Measurements from ENCODE around the gene NLRP6. TPM values are rescaled to one million over a fixed set of nuclear protein-coding genes. Genes with fewer than 3 reads are reported as not detected.

Gene NLRP6
- total and polyA plus RNA-seq, 2 of the 4 experiments (the other 2 are of a cell fraction): not detected

DNA sequence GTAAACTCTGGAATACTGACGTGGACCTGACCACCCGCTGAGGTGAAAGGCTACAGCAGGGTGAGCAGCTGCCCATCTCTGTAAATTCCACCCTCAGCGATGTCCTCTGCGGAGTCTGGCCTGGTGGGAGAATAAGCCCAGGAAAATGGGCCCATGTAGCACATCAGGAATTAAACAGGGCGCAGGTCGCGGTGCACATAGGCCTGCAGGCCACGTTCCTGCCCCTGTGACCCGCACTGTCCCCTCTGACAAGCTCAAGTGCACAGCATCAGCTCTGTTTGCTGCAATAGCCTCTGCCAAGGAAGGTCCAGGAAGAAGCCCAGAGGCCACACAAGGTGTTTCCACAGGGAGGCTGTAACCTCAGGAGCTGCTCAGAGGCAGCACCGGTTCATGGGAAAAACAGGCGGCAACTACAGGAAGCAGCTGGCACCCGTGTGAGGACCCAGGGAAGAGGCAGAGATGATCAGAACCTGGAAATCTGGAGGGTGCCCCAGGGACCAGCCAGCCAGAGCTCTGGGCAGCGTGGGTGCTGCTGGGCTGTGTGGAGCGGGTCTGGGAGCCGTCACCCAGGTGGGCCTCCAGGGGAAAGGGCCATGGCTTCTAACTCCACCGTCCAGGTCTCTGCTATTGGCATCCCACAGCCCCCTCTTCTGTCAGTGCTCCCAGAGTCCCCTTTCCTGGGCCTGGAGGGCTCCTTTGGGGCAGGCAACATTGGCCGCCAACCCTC, 28.6 kb downstream of the NLRP6 start:
- Histone ChIP-seq H3K56ac (ENCODE audit: extremely low read depth, insufficient read depth, low read length) (no peak overlapping the region), H3K4me2 (ENCODE audit: low read depth, low read length) (no peak overlapping the region), H3K79me1 (ENCODE audit: low read depth in 1 of 2, low read length in 2 of 2) (peaks cover 0 to 9% of the 10 kb centered on the region in 2 experiments; a peak in 2 of 4 replicates), H2AK9ac (replicated peaks; ENCODE audit: low read depth, low read length, poor library complexity) (peak overlapping the region; percentile 61), H2BK15ac (ENCODE audit: low read depth, low read length) (peak overlapping the region; percentile 82; the same call in 2 of the 3 replicates), H4K20me1 (ENCODE audit: insufficient read depth, low read length) (no peaks in the 10 kb centered on the region), H3K18ac (ENCODE audit: low read depth, low read length) (peak overlapping the region; percentile 4; the same call in 1 of the 2 replicates), H4K91ac (ENCODE audit: insufficient read depth, low read depth, low read length) (peak overlapping the region; percentile 75), H2BK120ac (ENCODE audit: low read depth, low read length) (peak overlapping the region; percentile 85), H2AK5ac (ENCODE audit: low read depth, low read length) (peak overlapping the region; percentile 96), H4K8ac (ENCODE audit: low read depth in 2 of 2, low read length in 2 of 2) (peak overlapping the region in 1 of 2 experiments; percentile 89; a peak in 3 of 4 replicates), H3K23ac (ENCODE audit: low read depth, low read length) (0 out of 2 replicates have a peak overlapping the region, but pooled peaks have one; percentile 42), H3K4me3 (ENCODE audit: insufficient read depth, low read depth, low read length) (no peak overlapping the region), H3K9me1 (ENCODE audit: insufficient read depth, low read length) (0 out of 2 replicates have a peak, but pooled peaks cover 2% of the 10 kb centered on the region), H3K9me3 (ENCODE audit: control insufficient read depth, insufficient read depth, low read length) (no peaks in the 10 kb centered on the region), H3K9ac (ENCODE audit: low read depth, low read length) (no peak overlapping the region), H3K27me3 (ENCODE audit: control insufficient read depth, insufficient read depth, low read length) (no peaks in the 10 kb centered on the region), H3K14ac (replicated peaks; ENCODE audit: low read depth, low read length) (peak overlapping the region; percentile 52), H2AFZ (replicated peaks; ENCODE audit: low read length, poor library complexity) (peak overlapping the region; percentile 24), H4K5ac (ENCODE audit: low read depth, low read length) (peak overlapping the region; percentile 63), H2BK20ac (ENCODE audit: low read depth, low read length) (peak overlapping the region; percentile 74), H2BK5ac (ENCODE audit: low read depth, low read length, poor library complexity, severe bottlenecking) (peak overlapping the region; percentile 65), H3K4ac (ENCODE audit: low read depth, low read length) (peak overlapping the region; percentile 83), H3K27ac (ENCODE audit: insufficient read depth, low read length) (peak overlapping the region; percentile 61), H3K36me3 (ENCODE audit: control insufficient read depth, insufficient read depth, low read length) (peaks cover 2% of the 10 kb centered on the region; the same call in 1 of the 2 replicates), H3K4me1 (ENCODE audit: control insufficient read depth, insufficient read depth, low read length) (peaks cover 6% of the 10 kb centered on the region)
- no peak for ATAC-seq (ENCODE audit: low read depth)
- intact Hi-C loops (cut with micrococcal nuclease): loop anchor here (5.0 kb wide), 1 partner anchor 100 kb away; the partner anchor contains the start of genes BET1L and RIC8A
- ChIA-PET POLR2A (ENCODE audit: unreplicated experiment) (interaction anchor here (0.6 to 0.7 kb wide), 2 partner anchors 38 to 55 kb away, joined by 3 read pairs; no protein-coding TSS in a partner anchor), CTCF (interaction anchor here (1.1 kb wide), 1 partner anchor 63 kb away, joined by 3 read pairs; no protein-coding TSS in a partner anchor)
- DNase-seq: no peak
- TF ChIP-seq ELK1 (IDR thresholded peaks at IDR 0.05; ENCODE audit: borderline replicate concordance, low read depth, low read length) (no peak), RCOR1 (IDR thresholded peaks at IDR 0.05; ENCODE audit: insufficient replicate concordance, low read length) (no peak)
- no TSS peak for BruUV-seq (replicated peaks)
- dilution Hi-C loops (cut with HindIII; ENCODE audit: low sequenced_read_pairs, unreplicated experiment): no loop called here
- in situ Hi-C loops (cut with MboI; ENCODE audit: low sequenced_read_pairs): loop anchor here (10.0 kb wide), 2 partner anchors 48 to 148 kb away; partner anchors contain the start of gene PTDSS2
- 62% methylated on average over 3 of the region's 17 CpGs; no CpG with 5 or more reads in 1 of the 2 experiments for WGBS, 2 experiments (ENCODE audit: extremely low coverage in 2 of 2, insufficient read length in 1 of 2)
